Progenitor cell of endocrine pancreas (in vitro differentiated cells): ENCODE results near the gene ZZZ3. TPM values are rescaled to one million over a fixed set of nuclear protein-coding genes. Genes with fewer than 3 reads are reported as not detected.
A peak's percentile ranks its signal among the peaks of the same experiment; 100 is the strongest.
"Not testable (repeated sequence)": the region's sequence is repeated elsewhere in the genome, so short reads cannot be mapped to it uniquely, and the experiment has no call there.

Experiments used
- DNase-seq: peaks from one replicate; pipeline ENCODE4 v3.0.0; 2021; ENCODE audit warnings: low spot score; ENCODE audit not compliant: unreplicated experiment
- H3K27ac Mint-ChIP-seq: 2 replicates; pipeline ENCODE4 v1.8.0; 2021; ENCODE audit warnings: mild to moderate bottlenecking, moderate library complexity, mixed read lengths
- H3K27me3 Mint-ChIP-seq: 2 replicates; pipeline ENCODE4 v1.8.0; 2021; ENCODE audit warnings: mixed read lengths
- H3K36me3 Mint-ChIP-seq: 2 replicates; pipeline ENCODE4 v1.8.0; 2022; ENCODE audit warnings: mixed read lengths; ENCODE audit not compliant: insufficient read depth
- H3K4me1 Mint-ChIP-seq: 2 replicates; pipeline ENCODE4 v1.8.0; 2021; ENCODE audit warnings: low read depth, mixed read lengths
- H3K4me3 Mint-ChIP-seq: 2 replicates; pipeline ENCODE4 v1.8.0; 2021; ENCODE audit warnings: low read depth, mild to moderate bottlenecking, moderate library complexity, mixed read lengths
- H3K9me3 Mint-ChIP-seq: 2 replicates; pipeline ENCODE4 v1.8.0; 2021; ENCODE audit warnings: low read depth, mixed read lengths
- total RNA-seq: library from RNA; stranded (reverse); gene quantifications from 2 replicates; pipeline ENCODE4 v1.2.1, GENCODE V29; 2021
- TF ChIP-seq, protein P1 (sequence below): fragments of 200-600 bp; sonication (generic); IDR thresholded peaks from one replicate; pipeline ENCODE4 v1.5.0; 2021; ENCODE audit warnings: antibody characterized with exemption, mild to moderate bottlenecking; ENCODE audit not compliant: unreplicated experiment

ZZZ3 gene
- total RNA-seq, 1 donor from 2014 or later: 59.3 TPM

DNA sequence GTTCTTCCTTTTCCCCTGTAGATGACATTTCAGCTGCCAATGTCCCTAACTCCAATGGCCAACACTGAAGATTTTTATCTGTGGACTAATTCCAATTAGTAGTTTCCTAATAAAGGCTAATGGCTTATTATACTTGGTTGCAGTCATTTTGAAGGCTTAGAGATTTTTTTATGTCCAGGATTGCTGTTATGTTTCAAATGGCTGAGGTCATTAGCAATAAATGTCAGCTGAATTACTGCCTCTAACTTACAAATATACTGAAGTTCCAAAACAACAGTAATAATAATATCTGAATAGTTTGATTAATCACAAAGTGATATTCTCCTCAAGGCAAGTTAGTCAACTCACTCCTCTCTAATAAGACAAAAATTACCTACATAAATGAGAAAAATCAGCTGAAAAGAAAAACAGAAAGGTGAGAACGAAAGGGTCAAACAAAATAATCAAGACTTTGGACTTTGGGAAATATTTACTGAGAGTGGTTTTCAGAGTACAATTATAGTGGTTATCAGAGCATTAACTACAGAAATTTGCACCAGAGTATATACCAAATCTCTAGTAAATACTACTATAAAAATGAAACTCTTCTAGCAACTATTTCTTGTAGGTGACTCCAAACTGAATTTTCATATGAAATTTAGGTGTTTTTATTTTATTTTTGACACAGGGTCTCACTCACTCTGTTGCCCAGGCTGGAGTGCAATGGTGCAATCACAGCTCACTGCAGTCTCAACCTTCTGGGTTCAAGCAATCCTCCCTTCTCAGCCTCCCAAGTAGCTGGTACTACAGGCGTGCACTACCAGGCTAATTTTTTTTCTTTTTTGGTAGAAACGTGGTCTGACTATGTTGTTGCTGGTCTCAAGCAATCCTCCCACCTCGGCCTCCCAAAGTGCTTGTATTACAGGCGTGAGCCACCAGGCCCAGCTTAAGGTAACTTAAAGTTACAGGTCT, 3.5 kb downstream of the ZZZ3 start:
- TF ChIP-seq, protein P1, sequence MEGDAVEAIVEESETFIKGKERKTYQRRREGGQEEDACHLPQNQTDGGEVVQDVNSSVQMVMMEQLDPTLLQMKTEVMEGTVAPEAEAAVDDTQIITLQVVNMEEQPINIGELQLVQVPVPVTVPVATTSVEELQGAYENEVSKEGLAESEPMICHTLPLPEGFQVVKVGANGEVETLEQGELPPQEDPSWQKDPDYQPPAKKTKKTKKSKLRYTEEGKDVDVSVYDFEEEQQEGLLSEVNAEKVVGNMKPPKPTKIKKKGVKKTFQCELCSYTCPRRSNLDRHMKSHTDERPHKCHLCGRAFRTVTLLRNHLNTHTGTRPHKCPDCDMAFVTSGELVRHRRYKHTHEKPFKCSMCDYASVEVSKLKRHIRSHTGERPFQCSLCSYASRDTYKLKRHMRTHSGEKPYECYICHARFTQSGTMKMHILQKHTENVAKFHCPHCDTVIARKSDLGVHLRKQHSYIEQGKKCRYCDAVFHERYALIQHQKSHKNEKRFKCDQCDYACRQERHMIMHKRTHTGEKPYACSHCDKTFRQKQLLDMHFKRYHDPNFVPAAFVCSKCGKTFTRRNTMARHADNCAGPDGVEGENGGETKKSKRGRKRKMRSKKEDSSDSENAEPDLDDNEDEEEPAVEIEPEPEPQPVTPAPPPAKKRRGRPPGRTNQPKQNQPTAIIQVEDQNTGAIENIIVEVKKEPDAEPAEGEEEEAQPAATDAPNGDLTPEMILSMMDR: no peak
- H3K4me3 Mint-ChIP-seq: no peak overlapping the region
- no peaks in the 10 kb centered on the region for H3K36me3 Mint-ChIP-seq

DNA sequence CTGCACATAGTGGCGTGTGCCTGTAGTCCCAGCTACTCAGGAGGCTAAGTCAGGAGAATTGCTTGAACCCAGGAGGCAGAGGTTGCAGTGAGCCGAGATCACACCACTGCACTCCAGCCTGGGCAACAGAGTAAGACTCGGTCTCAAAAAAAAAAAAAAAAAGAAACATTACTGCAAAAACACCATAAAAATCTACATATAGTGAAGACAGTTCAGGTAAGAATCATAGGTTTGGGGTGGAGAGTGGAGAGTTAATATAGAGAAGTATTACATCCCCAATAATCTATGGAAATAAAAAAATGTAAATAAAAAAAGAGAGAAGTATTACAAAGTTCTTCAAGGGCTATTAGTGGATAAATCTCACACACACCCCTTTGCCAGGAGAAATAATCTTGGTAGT, 7.7 kb downstream of the ZZZ3 start:
- H3K4me1 Mint-ChIP-seq: peaks cover 12% of the 10 kb centered on the region
- H3K9me3 Mint-ChIP-seq, H3K27me3 Mint-ChIP-seq, H3K4me3 Mint-ChIP-seq, DNase-seq, H3K27ac Mint-ChIP-seq, H3K36me3 Mint-ChIP-seq: not testable (repeated sequence)

More for the DNA sequence above, 3.5 kb downstream of the ZZZ3 start:
- H3K9me3 Mint-ChIP-seq: no peaks in the 10 kb centered on the region
- H3K27ac Mint-ChIP-seq: no peak overlapping the region
- DNase-seq: no peak
- no peaks in the 10 kb centered on the region for H3K27me3 Mint-ChIP-seq
- H3K4me1 Mint-ChIP-seq: peaks cover 26% of the 10 kb centered on the region

DNA sequence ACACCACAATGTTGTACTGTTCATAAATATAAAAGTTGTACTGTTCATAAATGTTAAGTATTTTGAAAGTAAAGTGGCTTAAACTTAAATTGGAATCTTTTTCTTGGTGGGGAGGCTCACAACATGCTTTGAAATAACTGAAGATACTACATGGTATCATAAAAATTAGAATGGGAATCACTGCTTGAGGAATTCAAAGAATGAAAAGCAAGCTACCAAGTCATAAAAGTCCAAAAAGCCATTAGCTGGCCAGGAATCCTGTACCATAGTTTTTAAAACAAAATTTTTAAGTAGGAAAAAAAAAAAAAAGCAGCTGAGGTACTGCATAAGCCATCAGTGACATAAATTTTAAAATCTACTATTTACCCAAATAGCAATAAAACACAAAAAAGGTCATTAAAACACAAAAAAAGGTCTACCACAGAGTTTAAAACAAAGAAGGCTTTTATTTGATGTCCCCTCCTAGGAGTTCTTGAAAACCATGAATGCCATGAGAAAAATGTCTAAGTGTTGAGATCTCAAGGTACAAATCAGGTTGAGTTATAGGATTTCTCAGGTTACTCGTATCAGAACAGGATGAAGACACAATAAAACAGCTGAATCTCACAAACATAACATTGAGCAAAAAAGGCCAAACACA, 8.6 kb downstream of the ZZZ3 start:
- no peaks in the 10 kb centered on the region for H3K27me3 Mint-ChIP-seq
- TF ChIP-seq, protein P1: no peak
- no peak for DNase-seq
- peak overlapping the region; percentile 58 for H3K27ac Mint-ChIP-seq
- H3K4me1 Mint-ChIP-seq: peaks cover 11% of the 10 kb centered on the region
- H3K36me3 Mint-ChIP-seq: no peaks in the 10 kb centered on the region
- H3K4me3 Mint-ChIP-seq: no peak overlapping the region
- no peaks in the 10 kb centered on the region for H3K9me3 Mint-ChIP-seq

DNA sequence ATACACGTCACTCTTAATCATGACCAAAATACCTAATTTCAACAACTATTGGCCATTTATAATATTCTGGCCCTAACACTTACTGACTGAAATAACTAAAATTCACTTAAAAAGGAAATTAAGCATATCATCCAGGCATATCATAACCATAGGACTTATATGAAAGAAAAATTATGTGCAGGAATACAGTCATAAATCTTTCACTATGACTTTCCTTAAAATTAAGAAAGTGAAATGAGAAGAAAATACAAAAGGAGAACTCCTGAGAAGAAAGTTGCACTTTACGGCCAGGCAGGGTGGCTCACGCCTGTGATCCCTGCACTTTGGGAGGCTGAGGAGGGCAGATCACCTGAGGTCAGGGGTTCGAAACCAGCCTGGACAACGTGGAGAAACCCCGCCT, 9.4 kb downstream of the ZZZ3 start:
- peak overlapping the region; percentile 60 for H3K27ac Mint-ChIP-seq
- DNase-seq: no peak
- no peaks in the 10 kb centered on the region for H3K36me3 Mint-ChIP-seq
- no peak overlapping the region for H3K4me3 Mint-ChIP-seq
- TF ChIP-seq, protein P1: no peak
- peaks cover 8% of the 10 kb centered on the region for H3K4me1 Mint-ChIP-seq
- H3K9me3 Mint-ChIP-seq: no peaks in the 10 kb centered on the region
- H3K27me3 Mint-ChIP-seq: no peaks in the 10 kb centered on the region

DNA sequence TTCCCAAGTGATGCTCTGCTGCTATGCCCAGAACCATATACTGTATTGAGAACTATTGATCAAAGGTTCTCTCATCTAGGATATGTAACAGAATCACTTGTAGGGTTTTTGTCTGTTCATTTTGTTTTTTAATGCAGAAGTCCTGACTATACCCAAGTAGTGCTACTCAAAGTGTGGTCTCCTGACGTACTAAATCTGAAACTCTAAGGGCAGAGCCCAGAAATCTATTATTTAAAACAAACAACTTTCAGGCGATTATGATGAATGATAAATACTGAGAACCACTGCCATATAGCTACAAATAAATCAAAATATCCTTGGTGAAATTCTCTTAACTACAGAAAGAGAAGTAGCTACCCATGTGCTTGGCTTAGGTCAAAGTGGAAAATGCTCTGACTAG, 10.1 kb downstream of the ZZZ3 start:
- no peaks in the 10 kb centered on the region for H3K27me3 Mint-ChIP-seq
- peaks cover 9% of the 10 kb centered on the region for H3K4me1 Mint-ChIP-seq
- no peaks in the 10 kb centered on the region for H3K9me3 Mint-ChIP-seq
- H3K27ac Mint-ChIP-seq: no peak overlapping the region
- TF ChIP-seq, protein P1: no peak
- DNase-seq: no peak
- H3K36me3 Mint-ChIP-seq: no peaks in the 10 kb centered on the region
- H3K4me3 Mint-ChIP-seq: no peak overlapping the region
